ENCODE measurements around the gene PTK6.

- TF ChIP-seq CTCF (IDR thresholded peaks at IDR 0.05) = no peak
- no peak for TF ChIP-seq EZH2 (IDR thresholded peaks at IDR 0.05; ENCODE audit: borderline replicate concordance, insufficient read depth, low read depth, low read length, poor library complexity, severe bottlenecking)
Observed at GRCh38 chr20:63487116-63487764, 49.9 kb downstream of the PTK6 start.
